Stomach smooth muscle (tissue), 2 donors: Measurements from ENCODE around the gene SMYD4.

Experiments
- H3K27ac ChIP-seq: one replicate; pipeline ENCODE4 v1.7.0; 2013; ENCODE audit warnings: mild to moderate bottlenecking, low read length, inconsistent platforms
- H3K27me3 ChIP-seq, 2 donors: one replicate each; pipeline ENCODE4 v1.7.0; 2013; ENCODE audit warnings: low read length in 2 of 2; ENCODE audit not compliant: insufficient read depth in 2 of 2, control insufficient read depth in 1 of 2
- H3K36me3 ChIP-seq, 2 donors: one replicate each; pipeline ENCODE4 v1.7.0; 2013; ENCODE audit warnings: low read length in 2 of 2; ENCODE audit not compliant: control insufficient read depth in 2 of 2, insufficient read depth in 2 of 2
- H3K4me1 ChIP-seq: one replicate; pipeline ENCODE4 v1.7.0; 2013; ENCODE audit warnings: low read length; ENCODE audit not compliant: control insufficient read depth, insufficient read depth
- H3K4me3 ChIP-seq, 2 donors: one replicate each; pipeline ENCODE4 v1.7.0; 2013; ENCODE audit warnings: low read length in 2 of 2
- H3K9ac ChIP-seq, 2 donors: one replicate each; pipeline ENCODE4 v1.7.0; 2013; ENCODE audit warnings: low read length in 2 of 2, mild to moderate bottlenecking in 1 of 2
- H3K9me3 ChIP-seq, 2 donors: one replicate each; pipeline ENCODE4 v1.7.0; 2013; ENCODE audit warnings: low read length in 2 of 2; ENCODE audit not compliant: control insufficient read depth in 2 of 2
- donor health status: healthy.
- donor health status: Pancreatic carcinoma.

SMYD4 gene

DNA sequence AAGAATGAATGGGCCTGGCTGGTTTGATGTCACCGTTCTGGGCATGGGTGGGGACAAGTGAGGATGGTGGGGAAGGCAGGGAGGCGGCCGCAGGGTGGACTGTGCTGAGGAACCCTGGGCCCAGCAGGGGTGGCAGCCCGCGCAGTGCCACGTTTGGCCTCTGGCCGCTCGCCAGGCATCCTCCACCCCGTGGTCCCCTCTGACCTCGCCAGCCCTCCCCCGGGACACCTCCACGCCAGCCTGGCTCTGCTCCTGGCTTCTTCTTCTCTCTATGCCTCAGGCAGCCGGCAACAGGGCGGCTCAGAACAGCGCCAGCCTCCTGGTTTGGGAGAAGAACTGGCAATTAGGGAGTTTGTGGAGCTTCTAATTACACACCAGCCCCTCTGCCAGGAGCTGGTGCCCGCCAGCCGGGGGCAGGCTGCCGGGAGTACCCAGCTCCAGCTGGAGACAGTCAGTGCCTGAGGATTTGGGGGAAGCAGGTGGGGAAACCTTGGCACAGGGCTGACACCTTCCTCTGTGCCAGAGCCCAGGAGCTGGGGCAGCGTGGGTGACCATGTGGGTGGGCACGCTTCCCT, 74.4 kb downstream of the SMYD4 start:
- Histone ChIP-seq H3K4me3 (no peak overlapping the region), H3K27me3 (peaks cover 0 to 4% of the 10 kb centered on the region in 2 donors), H3K36me3 (no peaks in the 10 kb centered on the region), H3K9me3 (no peaks in the 10 kb centered on the region), H3K27ac (no peak overlapping the region), H3K4me1 (no peaks in the 10 kb centered on the region), H3K9ac (no peak overlapping the region)

DNA sequence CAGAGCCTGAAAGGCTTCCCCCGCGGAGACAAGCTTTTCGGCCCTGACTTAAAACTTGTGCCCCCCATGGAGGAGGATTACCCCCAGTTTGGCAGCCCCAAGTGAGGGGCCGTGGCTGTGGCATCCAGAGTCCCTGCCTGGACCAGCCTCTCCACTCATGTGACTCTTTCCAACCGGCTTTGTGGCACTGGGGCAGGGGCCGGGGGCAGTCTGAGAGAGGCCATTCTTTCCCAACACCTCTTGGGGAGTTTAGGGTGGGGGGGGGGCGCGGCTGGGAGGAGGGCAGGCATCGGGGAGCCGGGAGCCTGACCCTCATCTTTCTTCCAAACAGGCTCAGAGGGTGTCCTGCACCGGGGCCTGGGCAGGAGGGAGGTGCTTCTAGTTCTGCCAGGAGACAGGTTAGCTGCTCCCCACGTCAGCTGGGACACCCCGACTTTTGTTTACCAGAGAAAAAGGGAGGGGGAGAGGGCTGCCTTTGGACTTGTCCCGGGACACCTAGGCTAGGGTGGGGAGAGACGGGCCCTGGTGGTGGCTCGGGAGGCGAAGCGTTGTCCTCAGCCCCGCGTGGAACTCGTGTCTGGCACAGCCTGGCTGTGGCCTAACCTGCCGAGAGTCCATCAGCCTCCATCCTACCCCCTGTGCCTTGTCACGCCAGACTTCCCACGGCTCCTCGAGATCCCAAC, 75.1 kb downstream of the SMYD4 start:
- Histone ChIP-seq H3K27me3 (peaks cover 0 to 4% of the 10 kb centered on the region in 2 donors), H3K9me3 (no peaks in the 10 kb centered on the region), H3K4me1 (no peaks in the 10 kb centered on the region), H3K27ac (no peak overlapping the region), H3K4me3 (no peak overlapping the region), H3K36me3 (no peaks in the 10 kb centered on the region), H3K9ac (no peak overlapping the region)

DNA sequence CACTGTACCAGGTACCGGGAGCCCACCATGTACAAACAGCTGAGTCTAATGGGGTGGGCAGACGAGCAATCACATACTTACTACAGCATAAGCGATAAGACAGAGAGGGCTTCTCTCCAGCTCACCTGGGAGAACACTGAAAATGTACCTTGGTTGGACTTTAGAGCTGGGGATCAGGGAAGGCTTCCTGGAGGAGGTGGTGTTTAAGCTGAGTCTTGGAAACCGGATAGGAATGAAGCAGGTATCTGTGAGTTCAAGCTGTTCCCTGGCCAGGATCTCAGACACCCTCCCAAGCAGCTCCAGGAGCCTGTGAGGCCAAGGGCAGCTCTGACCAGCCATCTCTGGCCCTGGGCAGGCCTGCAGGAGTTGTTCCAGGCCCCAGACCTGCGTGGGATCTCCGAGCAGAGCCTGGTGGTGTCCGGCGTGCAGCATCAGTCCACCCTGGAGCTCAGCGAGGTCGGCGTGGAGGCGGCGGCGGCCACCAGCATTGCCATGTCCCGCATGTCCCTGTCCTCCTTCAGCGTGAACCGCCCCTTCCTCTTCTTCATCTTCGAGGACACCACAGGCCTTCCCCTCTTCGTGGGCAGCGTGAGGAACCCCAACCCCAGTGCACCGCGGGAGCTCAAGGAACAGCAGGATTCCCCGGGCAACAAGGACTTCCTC, 75.8 kb downstream of the SMYD4 start:
- no peaks in the 10 kb centered on the region for H3K9me3 ChIP-seq
- H3K27ac ChIP-seq: no peak overlapping the region
- H3K4me3 ChIP-seq: no peak overlapping the region
- H3K27me3 ChIP-seq: peaks cover 0 to 4% of the 10 kb centered on the region in 2 donors
- no peaks in the 10 kb centered on the region for H3K36me3 ChIP-seq
- H3K9ac ChIP-seq: no peak overlapping the region
- no peaks in the 10 kb centered on the region for H3K4me1 ChIP-seq

DNA sequence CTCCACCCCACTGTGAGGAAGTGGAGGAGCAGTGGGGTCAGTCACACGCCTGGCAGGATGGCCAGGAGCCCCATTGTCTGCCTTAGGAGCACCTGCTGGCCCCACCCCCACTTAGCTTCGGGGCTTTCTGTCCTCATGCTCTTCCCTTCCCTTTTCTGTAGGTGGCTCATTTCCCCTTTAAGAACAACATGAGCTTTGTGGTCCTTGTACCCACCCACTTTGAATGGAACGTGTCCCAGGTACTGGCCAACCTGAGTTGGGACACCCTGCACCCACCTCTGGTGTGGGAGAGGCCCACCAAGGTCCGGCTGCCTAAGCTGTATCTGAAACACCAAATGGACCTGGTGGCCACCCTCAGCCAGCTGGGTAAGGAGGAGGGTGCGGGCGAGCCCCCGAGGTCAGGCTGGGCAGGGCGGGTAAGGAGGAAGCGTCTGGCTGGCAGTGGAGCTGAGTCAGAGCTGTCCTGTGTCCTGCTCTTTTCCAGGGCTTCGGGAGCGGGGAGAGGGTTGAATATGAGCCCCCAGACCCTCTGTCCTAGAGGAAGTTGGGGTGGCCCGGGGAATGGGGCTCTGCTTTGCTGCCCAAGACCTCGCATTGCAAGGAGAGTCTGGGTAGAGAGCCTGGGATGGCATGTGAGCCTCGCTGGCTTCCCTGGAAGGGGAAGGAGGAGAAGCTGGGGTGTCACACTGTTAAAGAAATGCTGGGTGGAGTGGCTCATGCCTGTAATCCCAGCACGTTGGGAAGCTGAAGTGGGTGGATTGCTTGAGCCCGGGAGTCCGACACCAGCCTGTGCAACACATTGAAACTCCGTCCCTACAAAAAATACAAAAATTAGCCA, 77.1 kb downstream of the SMYD4 start:
- Histone ChIP-seq H3K4me1 (no peaks in the 10 kb centered on the region), H3K27me3 (peaks cover 0 to 4% of the 10 kb centered on the region in 2 donors)

DNA sequence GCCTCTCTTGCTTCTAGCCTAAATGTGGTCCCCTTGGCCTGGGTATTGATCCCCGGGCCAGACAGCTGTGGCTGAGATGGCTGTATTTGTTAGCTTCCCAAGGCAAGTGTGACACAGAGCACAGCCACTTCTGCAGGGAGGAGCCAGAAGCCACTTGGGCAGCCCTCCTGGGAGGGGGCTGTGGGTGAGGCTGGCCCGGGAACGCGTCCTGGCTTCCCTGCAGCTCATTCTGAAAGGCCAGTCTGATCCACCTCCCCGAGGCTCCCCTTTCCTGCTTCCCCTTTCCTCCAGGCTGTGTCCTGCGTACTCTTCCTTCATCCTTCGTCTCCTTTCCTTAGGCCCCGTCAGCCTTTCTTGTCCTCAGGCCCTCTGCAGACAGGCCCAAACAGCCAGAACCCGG, 79.1 kb downstream of the SMYD4 start:
- Histone ChIP-seq H3K9me3 (no peaks in the 10 kb centered on the region), H3K4me3 (no peak overlapping the region), H3K9ac (no peak overlapping the region), H3K4me1 (no peaks in the 10 kb centered on the region), H3K27ac (no peak overlapping the region), H3K36me3 (no peaks in the 10 kb centered on the region), H3K27me3 (peaks cover 0 to 4% of the 10 kb centered on the region in 2 donors)

More for the DNA sequence above, 77.1 kb downstream of the SMYD4 start:
- H3K9me3 ChIP-seq: no peaks in the 10 kb centered on the region
- H3K27ac ChIP-seq: no peak overlapping the region
- no peak overlapping the region for H3K4me3 ChIP-seq
- no peak overlapping the region for H3K9ac ChIP-seq
- H3K36me3 ChIP-seq: no peaks in the 10 kb centered on the region

DNA sequence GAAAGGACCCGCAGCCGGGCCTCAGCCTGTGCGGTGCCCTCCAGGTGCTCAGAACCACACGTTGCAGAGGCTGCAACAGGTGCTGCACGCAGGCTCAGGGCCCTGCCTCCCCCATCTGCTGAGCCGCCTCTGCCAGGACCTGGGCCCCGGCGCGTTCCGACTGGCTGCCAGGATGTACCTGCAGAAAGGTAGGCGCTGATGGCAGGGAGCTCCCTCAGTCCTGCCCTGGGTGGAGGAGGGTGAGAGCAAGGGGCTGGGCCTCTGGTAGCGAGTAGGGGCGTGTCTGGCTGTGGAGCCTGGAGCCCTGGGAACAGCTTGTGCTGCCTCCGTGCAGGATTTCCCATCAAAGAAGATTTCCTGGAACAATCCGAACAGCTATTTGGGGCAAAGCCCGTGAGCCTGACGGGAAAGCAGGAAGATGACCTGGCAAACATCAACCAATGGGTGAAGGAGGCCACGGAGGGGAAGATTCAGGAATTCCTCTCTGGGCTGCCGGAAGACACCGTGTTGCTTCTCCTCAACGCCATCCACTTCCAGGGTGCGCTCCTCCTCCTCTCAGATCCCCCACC, 82.6 kb downstream of the SMYD4 start:
- no peaks in the 10 kb centered on the region for H3K9me3 ChIP-seq
- H3K4me3 ChIP-seq: no peak overlapping the region
- H3K36me3 ChIP-seq: no peaks in the 10 kb centered on the region
- H3K4me1 ChIP-seq: no peaks in the 10 kb centered on the region
- H3K9ac ChIP-seq: no peak overlapping the region
- H3K27ac ChIP-seq: no peak overlapping the region
- no peaks in the 10 kb centered on the region for H3K27me3 ChIP-seq

DNA sequence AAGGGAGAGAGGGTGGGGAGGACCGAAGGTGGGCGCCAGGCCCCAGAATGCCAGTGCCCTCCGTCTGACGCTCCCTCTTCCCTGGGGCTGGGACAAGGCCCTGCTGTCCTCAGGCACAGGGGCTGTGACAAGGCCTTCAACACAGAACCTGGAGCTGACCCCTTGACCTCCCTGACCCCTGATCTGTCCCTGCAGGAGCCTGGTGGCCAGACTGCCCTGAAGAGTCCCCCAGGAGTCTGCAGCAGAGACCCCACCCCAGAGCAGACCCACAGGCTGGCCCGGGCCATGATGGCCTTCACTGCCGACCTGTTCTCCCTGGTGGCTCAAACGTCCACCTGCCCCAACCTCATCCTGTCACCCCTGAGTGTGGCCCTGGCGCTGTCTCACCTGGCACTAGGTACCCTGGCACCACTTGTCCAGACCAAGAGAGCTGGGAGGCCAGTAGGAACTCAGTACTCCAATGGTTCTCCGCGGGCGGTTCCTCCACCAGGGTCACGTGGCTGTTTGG, 84.1 kb downstream of the SMYD4 start:
- H3K36me3 ChIP-seq: no peaks in the 10 kb centered on the region
- H3K4me3 ChIP-seq: no peak overlapping the region
- no peaks in the 10 kb centered on the region for H3K27me3 ChIP-seq
- no peak overlapping the region for H3K27ac ChIP-seq
- no peaks in the 10 kb centered on the region for H3K4me1 ChIP-seq
- H3K9ac ChIP-seq: no peak overlapping the region
- H3K9me3 ChIP-seq: no peaks in the 10 kb centered on the region

DNA sequence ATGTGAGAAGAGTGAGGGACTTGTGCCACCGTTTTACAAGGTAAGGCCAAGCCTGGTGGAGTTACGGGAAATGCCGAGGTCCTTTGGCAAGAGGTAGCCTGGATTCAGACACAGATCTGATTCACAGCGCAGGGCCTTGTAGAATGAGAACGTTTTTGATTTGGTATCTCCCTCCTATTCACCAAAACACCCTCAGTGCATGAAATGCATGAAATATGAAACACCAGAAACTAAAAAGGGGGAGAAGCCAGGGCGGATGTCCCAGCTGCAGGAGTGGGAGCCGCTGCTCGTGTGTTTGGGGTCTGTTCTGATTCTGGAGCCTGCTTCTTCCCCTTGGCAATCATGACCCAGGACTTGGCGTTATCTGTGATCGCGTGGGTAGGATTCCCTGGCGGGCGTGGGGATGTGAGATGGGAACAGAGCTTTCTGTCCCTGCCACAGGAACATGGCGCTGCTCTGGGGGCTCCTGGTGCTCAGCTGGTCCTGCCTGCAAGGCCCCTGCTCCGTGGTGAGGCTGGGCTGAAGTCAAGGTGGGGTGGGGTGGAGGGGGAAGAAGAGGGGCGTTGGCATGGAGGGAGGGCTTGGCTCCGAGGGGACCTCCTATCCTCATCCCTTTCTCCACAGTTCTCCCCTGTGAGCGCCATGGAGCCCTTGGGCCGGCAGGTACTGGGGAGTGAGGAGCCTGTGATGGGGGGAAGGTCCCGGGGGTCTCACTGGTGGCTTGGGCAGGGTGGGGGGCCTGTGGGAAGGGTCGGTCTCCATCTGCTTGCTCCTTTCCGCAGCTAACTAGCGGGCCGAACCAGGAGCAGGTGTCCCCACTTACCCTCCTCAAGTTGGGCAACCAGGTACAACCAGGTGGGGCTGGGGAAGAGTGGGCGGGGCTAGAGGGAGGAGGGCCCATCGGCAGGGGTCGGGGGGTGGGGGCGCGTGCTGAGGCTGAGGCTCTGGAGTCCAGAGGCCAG, 84.9 kb downstream of the SMYD4 start:
- H3K4me1 ChIP-seq: no peaks in the 10 kb centered on the region
- H3K36me3 ChIP-seq: no peaks in the 10 kb centered on the region
- H3K27ac ChIP-seq: no peak overlapping the region
- H3K9me3 ChIP-seq: no peaks in the 10 kb centered on the region
- H3K4me3 ChIP-seq: no peak overlapping the region
- no peak overlapping the region for H3K9ac ChIP-seq
- H3K27me3 ChIP-seq: no peaks in the 10 kb centered on the region

DNA sequence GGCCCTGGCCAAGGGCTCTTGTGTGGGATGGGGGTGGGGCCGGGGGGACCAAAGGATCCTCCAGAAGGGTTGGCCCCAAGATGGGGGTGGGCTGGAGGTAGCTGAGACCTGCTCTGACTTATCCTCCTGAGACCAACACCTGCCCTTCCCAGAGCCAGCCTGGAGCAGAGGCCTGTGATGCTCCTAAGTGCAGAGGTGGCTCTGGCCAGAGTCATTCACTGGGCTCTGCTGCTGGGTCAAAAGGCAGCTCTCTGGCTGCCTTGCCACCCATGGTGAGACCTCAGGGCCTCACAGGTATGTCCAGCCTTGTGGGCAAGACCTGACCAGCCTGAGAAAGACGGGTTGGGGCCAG, 86.6 kb downstream of the SMYD4 start:
- Histone ChIP-seq H3K9ac (no peak overlapping the region), H3K4me1 (no peaks in the 10 kb centered on the region), H3K36me3 (no peaks in the 10 kb centered on the region), H3K9me3 (no peaks in the 10 kb centered on the region), H3K27ac (no peak overlapping the region), H3K4me3 (no peak overlapping the region), H3K27me3 (no peaks in the 10 kb centered on the region)
